SK-N-SH treated with all-trans-retinoic acid at 6 μM for 48 hours (cell line): Measurements from ENCODE around the gene TNFAIP1.

ENCODE experiments used
- ESRRG ChIP-seq: fragments of 250-450 bp; sonication (Bioruptor Pico); IDR thresholded peaks from 2 replicates; pipeline ENCODE4 v1.6.1; 2021; ENCODE audit warnings: mild to moderate bottlenecking
- GLIS3 ChIP-seq: fragments of 250-450 bp; sonication (Bioruptor Pico); IDR thresholded peaks from 2 replicates; pipeline ENCODE4 v1.5.0; 2020; ENCODE audit warnings: mild to moderate bottlenecking, moderate library complexity
- OSR1 ChIP-seq: fragments of 250-450 bp; sonication (Bioruptor Pico); IDR thresholded peaks from 2 replicates; pipeline ENCODE4 v1.8.0; 2022; ENCODE audit warnings: moderate library complexity, mild to moderate bottlenecking, inconsistent platforms
- TOX ChIP-seq: fragments of 250-450 bp; sonication (Bioruptor Pico); IDR thresholded peaks from 2 replicates; pipeline ENCODE4 v1.8.0; 2021; ENCODE audit warnings: mild to moderate bottlenecking, moderate library complexity, borderline replicate concordance
- ZC3H10 ChIP-seq: fragments of 250-450 bp; sonication (Bioruptor Pico); IDR thresholded peaks from 2 replicates; pipeline ENCODE4 v1.5.1; 2021; ENCODE audit warnings: mild to moderate bottlenecking, moderate library complexity
- ZFP3 ChIP-seq: fragments of 250-450 bp; sonication (Bioruptor Pico); IDR thresholded peaks from 2 replicates; pipeline ENCODE4 v1.5.0; 2020; ENCODE audit warnings: mild to moderate bottlenecking, moderate library complexity
- ZNF565 ChIP-seq: fragments of 450-650 bp; formaldehyde crosslinking; conservative IDR thresholded peaks from 2 replicates; pipeline ENCODE4 v1.5.0; 2020; ENCODE audit warnings: low read depth, mild to moderate bottlenecking, moderate library complexity
- ZNF8 ChIP-seq: fragments of 450-650 bp; formaldehyde crosslinking; IDR thresholded peaks from 2 replicates; pipeline ENCODE4 v1.5.0; 2020; ENCODE audit warnings: mild to moderate bottlenecking, moderate library complexity
- TF ChIP-seq, protein P1 (sequence below): fragments of 250-450 bp; sonication (Bioruptor Pico); IDR thresholded peaks from 2 replicates; pipeline ENCODE4 v1.5.1; 2020; ENCODE audit warnings: low read depth, mild to moderate bottlenecking, moderate library complexity
- TF ChIP-seq, protein P2 (sequence below): fragments of 250-450 bp; sonication (Bioruptor Pico); IDR thresholded peaks from 2 replicates; pipeline ENCODE4 v1.8.0; 2020; ENCODE audit warnings: mild to moderate bottlenecking, moderate library complexity, borderline replicate concordance

DNA sequence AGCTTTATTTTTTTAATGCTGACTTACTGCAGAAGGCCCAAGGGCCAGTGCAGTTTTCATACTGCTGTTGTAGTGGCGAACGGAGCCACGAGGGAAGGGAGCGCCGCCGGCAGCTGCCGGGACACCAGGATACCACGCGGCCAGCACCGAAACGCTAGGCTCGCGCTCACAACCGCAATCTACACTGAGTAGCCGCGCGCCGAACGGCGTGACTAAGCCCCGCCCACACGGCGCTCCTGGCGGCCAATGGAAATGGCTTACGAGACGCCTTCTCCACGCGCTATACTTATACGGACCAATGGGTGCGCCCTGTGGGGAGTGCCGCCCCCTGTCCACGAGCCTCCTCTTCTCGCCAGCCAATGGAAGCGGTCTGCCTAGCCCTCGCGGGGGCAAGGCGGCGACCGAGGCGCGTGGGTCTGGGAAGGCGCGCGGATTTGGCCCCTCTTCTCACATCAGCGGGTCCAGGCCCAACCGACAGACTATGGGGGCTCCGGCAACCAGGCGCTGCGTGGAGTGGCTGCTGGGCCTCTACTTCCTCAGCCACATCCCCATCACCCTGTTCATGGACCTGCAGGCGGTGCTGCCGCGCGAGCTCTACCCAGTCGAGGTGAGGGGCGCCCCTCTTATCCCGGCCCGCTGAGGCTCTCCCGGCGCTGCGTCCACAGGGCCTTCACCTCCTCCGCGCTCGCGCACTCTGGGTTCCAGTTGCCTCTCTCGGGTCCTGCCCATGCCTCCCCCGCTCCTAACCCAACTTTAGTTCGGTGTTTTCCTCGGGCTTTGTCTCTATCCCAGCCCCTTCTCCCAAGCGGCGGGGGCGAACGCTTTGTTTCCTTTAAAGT is 16.6 kb upstream of the TNFAIP1 start, which contains the start of gene TMEM97:
- TF ChIP-seq ZNF565 (CRISPR knock-in tag): no peak
- TF ChIP-seq ESRRG (CRISPR knock-in tag): no peak
- no peak for TF ChIP-seq ZNF8
- TF ChIP-seq OSR1: no peak
- TF ChIP-seq ZFP3 (CRISPR knock-in tag): no peak
- TF ChIP-seq, protein P1, sequence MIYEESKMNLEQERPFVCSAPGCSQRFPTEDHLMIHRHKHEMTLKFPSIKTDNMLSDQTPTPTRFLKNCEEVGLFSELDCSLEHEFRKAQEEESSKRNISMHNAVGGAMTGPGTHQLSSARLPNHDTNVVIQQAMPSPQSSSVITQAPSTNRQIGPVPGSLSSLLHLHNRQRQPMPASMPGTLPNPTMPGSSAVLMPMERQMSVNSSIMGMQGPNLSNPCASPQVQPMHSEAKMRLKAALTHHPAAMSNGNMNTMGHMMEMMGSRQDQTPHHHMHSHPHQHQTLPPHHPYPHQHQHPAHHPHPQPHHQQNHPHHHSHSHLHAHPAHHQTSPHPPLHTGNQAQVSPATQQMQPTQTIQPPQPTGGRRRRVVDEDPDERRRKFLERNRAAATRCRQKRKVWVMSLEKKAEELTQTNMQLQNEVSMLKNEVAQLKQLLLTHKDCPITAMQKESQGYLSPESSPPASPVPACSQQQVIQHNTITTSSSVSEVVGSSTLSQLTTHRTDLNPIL (CRISPR knock-in tag): no peak
- TF ChIP-seq, protein P2, sequence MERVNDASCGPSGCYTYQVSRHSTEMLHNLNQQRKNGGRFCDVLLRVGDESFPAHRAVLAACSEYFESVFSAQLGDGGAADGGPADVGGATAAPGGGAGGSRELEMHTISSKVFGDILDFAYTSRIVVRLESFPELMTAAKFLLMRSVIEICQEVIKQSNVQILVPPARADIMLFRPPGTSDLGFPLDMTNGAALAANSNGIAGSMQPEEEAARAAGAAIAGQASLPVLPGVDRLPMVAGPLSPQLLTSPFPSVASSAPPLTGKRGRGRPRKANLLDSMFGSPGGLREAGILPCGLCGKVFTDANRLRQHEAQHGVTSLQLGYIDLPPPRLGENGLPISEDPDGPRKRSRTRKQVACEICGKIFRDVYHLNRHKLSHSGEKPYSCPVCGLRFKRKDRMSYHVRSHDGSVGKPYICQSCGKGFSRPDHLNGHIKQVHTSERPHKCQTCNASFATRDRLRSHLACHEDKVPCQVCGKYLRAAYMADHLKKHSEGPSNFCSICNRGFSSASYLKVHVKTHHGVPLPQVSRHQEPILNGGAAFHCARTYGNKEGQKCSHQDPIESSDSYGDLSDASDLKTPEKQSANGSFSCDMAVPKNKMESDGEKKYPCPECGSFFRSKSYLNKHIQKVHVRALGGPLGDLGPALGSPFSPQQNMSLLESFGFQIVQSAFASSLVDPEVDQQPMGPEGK (CRISPR knock-in tag): no peak
- TF ChIP-seq ZC3H10: no peak
- no peak for TF ChIP-seq TOX (CRISPR knock-in tag)
- TF ChIP-seq GLIS3 (CRISPR knock-in tag): no peak
